ENCODE results near the gene SIN3A.
"Not testable (repeated sequence)": the region's sequence is repeated elsewhere in the genome, so short reads cannot be mapped to it uniquely, and the experiment has no call there.

SIN3A gene

DNA sequence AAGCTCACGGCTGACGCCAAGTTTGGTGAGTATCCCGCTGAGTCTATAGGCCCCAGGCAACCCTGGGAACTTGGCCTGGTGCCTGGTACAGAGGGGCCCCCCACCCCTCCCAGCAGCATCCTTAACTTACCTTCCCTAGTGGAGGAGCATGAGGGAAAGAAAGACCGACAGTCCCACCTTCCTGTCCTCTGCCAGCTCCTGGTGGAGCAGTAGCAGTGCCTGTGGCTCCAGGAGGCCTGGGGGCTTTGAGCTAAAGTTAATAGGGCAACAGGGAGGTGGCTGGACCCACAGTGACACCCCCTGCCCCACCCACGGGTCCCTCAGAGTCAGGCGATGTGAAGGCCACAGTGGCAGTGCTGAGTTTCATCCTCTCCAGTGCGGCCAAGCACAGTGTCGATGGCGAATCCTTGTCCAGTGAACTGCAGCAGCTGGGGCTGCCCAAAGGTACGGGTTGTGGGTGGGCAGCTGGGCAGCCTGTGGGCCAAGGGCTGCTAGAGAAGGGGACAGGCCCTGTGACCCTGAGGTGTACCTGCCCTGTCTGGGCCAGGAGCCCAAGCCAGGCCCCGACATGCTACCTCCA, 112.7 kb downstream of the SIN3A start:
- no peak for DNase-seq (ENCODE audit: low read depth in 3 of 3, low spot score in 1 of 3)

DNA sequence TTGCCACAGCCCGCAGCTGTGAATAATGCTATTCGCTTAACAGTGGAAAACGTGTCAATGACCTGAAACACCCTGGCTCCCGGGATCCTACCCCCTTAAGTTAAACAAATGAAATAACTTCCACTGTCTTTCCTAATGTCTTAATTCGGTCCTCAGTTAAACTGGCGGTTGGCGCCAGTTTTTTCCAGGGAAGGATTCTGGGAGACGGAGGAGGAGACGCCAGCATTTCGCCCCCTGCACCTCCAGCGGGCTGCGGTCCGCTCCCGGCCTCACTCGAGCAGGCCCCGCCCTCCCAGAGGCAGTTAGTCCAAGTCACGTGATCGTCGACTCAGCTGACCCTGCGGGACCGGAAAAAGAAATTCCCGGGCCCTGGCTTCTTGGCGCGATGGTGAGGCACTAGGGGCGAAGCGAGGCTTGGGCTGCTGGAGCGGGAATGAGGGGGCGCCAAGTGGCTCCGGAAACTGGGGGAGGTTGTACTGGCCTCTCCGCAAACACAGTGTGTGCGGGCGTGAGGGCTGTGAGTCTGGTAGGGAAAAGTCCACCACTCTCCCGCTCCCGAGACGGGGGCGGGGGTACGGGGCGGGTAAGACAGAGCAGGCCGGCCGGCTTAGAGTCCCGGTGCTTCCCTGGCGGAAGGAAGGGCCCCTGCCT, 115.7 kb downstream of the SIN3A start, which contains the start of gene COMMD4:
TSS of gene COMMD4 (plus strand) at position 359 of the 651 bp plus-strand sequence. CDS start at position 386, 27 bp downstream.
- DNase-seq (ENCODE audit: low read depth in 3 of 3, low spot score in 1 of 3) = peak; percentile 20 to 73 (median 37)

DNA sequence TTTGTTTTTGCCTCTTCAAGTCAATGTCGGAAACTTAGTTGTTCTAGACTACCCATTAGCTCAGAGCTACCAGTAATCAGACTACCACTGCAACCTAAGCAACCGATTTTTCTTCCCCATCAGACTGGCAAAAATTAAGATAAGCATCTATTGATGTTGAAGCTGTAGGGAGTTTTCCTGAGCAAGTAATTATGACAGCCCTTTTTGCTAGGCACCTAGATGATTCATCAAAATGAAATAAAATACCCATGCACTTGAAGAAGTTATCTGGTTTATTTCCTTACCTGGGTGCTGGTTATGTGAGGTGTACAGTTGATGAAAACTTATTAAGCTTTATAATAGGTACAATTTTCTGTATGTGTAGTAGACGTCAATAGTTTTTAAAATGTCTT, 116.2 kb downstream of the SIN3A start:
- no peak for DNase-seq (ENCODE audit: low read depth in 3 of 3, low spot score in 1 of 3)

DNA sequence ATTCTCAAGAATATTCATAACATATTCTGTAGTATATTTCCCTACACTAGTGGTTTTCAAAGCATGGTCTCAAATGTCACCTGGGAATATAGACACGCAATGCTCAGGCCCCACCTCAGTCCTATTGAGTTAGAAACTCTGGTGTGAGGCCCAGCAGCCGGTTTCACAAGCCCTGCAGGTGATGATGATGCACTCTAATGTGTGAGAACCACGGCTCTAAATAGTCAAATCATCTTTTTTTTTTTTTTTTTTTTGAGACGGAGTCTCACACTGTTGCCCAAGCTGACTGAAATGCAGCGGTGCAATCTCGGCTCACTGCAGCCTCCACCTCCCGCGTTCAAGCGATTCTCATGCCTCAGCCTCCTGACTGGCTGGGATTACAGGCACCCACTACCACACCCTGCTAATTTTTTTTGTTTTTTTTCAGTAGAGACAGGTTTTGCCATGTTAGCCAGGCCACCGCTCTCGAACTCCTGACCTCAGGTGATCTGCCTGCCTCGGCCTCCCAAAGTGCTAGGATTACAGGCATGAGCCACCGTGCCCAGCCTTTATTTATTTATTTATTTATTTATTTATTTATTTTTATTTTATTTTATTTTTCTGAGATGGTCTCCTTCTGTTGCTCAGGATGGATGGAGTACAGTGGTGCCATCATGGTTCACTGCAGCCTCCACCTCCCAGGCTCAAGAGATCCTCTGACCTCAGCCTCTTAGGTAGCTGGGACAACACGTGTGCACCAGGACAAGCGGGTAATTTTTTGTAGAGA, 117.7 kb downstream of the SIN3A start:
- DNase-seq (ENCODE audit: low read depth in 3 of 3, low spot score in 1 of 3) = not testable (repeated sequence)

DNA sequence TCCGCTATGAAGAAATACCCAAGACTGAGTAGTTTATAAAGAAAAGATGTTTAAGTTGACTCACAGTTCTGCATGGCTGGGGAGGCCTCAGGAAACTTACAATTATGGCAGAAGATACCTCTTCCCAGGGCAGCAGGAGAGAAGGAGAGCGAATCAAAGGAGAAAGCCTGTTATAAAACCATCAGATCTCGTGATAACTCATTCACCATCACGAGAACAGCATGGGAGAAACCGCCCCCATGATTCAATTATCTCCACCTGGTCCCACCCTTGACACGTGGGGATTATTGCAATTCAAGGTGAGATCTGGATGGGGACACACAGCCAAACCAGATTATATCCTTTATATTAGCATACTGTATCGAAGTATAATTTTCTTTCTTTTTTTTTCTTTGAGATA, 119.4 kb downstream of the SIN3A start:
- DNase-seq (ENCODE audit: low read depth in 3 of 3, low spot score in 1 of 3) = not testable (repeated sequence)

DNA sequence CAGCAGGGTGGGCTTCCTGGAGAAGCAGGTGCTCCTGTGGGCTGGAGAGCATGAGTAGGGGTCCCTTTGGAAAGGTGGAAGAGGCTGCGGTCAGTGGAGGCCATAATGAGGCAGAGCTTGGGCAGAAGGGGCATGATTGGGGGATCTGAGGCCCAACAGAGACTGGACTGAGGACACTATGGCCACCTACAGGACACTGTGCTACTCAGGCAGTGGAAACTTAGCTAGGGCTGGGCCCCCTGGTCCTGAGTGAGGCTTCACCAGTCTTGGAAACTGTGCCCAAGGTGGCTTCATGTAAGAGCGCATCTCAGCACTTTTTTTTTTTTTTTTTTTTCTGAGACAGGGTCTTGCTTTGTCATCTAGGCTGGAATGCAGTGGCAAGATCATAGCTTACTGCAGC, 121.9 kb downstream of the SIN3A start:
- DNase-seq (ENCODE audit: low read depth in 3 of 3, low spot score in 1 of 3) = no peak

DNA sequence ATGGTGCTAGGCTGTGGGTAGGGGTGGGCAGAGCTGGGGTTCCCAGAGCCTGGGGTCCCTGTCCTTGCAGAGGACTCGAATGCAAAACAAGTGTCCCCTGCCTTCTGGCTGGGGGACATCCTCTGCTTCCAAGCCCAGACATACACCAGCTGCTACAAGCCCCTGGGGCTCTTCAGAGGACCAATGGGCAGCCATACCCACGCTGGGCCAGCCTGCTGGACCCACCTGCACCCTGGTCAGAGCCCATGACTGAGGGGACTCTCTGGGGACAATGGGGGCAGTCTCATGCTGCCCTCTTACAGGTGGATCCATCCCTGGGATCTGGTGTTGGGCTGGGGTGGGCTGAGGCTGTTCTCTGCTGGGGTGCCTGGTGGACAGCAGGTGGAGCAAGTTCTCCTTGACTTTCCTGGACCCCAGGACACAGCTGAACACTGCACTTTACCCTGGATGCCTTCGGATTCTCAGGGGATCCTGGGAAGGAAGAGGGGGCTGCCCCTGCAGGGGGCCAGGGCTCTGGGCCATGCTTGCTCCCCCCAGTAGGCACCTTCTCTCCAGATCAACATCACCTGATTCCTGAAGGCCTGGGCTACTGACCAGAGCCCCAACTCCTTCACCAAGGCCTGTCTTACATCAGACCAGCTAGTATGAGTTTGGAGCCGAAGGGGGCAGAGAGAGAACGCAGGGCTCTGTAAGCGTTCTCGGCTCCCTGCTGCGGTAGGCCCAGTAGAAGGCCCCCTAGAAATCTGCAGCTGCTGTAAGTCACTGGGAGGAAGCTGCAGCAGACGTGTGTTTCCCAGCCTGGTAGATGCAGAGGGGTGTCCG, 122.8 kb downstream of the SIN3A start:
- no peak for DNase-seq (ENCODE audit: low read depth in 3 of 3, low spot score in 1 of 3)

DNA sequence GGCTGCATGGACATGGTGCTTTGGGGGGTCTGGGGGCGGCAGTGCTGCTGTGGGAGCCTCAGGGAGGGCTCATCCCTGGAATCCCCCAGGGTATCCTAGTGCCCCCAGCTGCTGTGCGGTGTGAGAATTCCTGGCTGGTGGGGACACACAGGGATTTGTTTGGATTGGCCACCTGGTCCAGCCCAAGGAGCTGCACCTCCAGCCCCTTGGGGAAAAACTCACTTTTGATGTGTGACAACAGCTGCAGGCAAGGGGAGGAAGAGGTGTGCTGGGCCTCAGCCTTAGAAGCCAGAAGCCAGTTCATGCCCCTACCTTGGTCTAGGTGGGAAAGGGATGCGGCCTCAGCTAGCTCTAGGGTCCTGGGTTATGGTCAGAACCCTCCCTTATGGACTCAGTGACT, 124.0 kb downstream of the SIN3A start:
- no peak for DNase-seq (ENCODE audit: low read depth in 3 of 3, low spot score in 1 of 3)

DNA sequence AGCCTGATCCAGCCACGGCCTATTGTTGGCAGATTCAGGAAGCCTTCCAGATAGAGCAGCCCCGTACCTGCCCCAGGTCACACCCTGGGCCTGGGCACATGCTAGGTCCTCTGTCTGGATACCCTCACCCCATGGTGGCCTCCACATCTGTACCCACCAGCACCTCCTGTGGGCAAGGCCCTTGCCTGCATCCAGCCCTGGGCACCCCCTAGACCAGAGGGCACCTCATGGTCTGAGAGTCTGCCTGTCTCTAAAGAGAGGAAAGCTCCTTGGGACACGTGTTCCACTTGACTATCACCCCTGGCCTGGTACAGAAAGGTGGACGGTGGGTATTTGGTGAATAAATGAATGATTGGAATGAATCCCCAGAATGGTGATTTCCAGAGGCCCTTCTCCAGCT, 124.5 kb downstream of the SIN3A start:
- DNase-seq (ENCODE audit: low read depth in 3 of 3, low spot score in 1 of 3) = no peak

DNA sequence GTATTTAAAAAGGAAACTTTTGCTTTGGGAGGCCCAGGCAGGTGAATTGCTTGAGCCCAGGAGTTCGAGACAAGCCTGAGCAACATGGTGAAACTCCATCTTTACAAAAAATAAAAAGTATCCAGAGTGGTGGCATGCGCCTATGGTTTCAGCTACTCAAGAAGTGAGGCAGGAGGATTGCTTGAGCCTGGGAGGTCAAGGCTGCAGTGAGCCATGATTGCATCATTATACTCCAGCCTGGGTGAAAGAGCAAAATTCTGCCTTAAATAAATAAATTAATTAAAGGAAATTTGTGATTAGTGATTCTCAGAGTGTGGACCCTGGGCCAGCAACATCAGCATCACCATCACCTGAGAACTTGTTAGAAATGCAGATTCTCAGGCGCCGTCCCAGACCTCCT, 125.6 kb downstream of the SIN3A start:
- DNase-seq (ENCODE audit: low read depth in 3 of 3, low spot score in 1 of 3) = no peak

DNA sequence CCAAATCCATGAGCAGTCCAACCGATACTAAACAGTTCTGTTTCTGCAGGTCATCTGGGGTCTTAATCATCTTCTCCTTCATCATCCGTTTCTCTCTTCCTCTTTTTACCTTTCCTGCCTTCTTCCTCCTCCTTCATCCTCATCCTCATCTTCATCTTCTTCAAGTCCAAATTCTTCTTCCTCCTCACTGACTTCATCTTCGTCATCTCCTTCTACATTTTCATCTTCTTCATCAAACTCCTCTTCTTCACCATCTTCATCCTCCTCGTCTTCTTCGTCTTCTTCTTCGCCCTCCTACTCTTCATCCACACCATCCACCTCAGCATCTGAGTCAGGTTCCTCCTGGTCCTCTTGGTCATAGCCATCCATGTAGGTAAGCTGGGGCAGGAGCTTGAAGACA, 129.8 kb downstream of the SIN3A start:
- DNase-seq (ENCODE audit: low read depth in 3 of 3, low spot score in 1 of 3) = no peak

Measured in stimulated activated CD4-positive, alpha-beta T cell treated with anti-CD3 and anti-CD28 coated beads, TNF-alpha, amount 100 ng/mL, for 1 hour (primary cell).